Measurements from ENCODE around the gene CCDC195.

- no peak for TF ChIP-seq EZH2phosphoT487 (conservative IDR thresholded peaks at IDR 0.05; ENCODE audit: low read length)
- TF ChIP-seq, protein P1, sequence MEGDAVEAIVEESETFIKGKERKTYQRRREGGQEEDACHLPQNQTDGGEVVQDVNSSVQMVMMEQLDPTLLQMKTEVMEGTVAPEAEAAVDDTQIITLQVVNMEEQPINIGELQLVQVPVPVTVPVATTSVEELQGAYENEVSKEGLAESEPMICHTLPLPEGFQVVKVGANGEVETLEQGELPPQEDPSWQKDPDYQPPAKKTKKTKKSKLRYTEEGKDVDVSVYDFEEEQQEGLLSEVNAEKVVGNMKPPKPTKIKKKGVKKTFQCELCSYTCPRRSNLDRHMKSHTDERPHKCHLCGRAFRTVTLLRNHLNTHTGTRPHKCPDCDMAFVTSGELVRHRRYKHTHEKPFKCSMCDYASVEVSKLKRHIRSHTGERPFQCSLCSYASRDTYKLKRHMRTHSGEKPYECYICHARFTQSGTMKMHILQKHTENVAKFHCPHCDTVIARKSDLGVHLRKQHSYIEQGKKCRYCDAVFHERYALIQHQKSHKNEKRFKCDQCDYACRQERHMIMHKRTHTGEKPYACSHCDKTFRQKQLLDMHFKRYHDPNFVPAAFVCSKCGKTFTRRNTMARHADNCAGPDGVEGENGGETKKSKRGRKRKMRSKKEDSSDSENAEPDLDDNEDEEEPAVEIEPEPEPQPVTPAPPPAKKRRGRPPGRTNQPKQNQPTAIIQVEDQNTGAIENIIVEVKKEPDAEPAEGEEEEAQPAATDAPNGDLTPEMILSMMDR (IDR thresholded peaks at IDR 0.05; ENCODE audit: insufficient read depth, low read length, poor library complexity, severe bottlenecking): no peak
Measured at GRCh38 chr2:224747765-224748164, 31.6 kb upstream of the CCDC195 start.
